IMR-90 (cell line): ENCODE measurements around the gene GAS7. TPM values are rescaled to one million over a fixed set of nuclear protein-coding genes. Genes with fewer than 3 reads are reported as not detected.

ENCODE experiments used
- ATAC-seq: fragments of 200-7000 bp; cut with Tn5 transposase; 2 replicates; pipeline ENCODE4 v1.9.1; 2020; ENCODE audit warnings: low read depth, mild to moderate bottlenecking, moderate library complexity
- BruUV-seq: library from RNA; stranded (reverse); fragments of 400-500 nt; replicated peaks from 2 replicates; lab custom pipeline; 2021; lab: Mats Ljungman, UMichigan
- CTCF ChIA-PET: fragments of 300-600 bp; formaldehyde crosslinking; extraction: SDS; loops from one replicate; lab custom pipeline; 2021; ENCODE audit warnings: antibody characterized with exemption; lab: Yijun Ruan, JAX
- POLR2A ChIA-PET: fragments of 300-600 bp; sonication (Branson Sonifier 250); formaldehyde crosslinking; loops from one replicate; lab custom pipeline; 2022; ENCODE audit warnings: antibody characterized with exemption; ENCODE audit not compliant: unreplicated experiment; lab: Charles Lee
- DNase-seq: peaks from one replicate; pipeline ENCODE4 v3.0.0; 2013
- H2AFZ ChIP-seq: replicated peaks from 2 replicates; pipeline ENCODE3; 2013; ENCODE audit warnings: low read length, mild to moderate bottlenecking; ENCODE audit not compliant: poor library complexity
- H2AK5ac ChIP-seq: 2 replicates; pipeline ENCODE4 v1.6.1; 2013; ENCODE audit warnings: low read depth, low read length, inconsistent platforms
- H2AK9ac ChIP-seq: replicated peaks from 2 replicates; pipeline ENCODE3; 2013; ENCODE audit warnings: mild to moderate bottlenecking, low read depth, low read length, moderate library complexity; ENCODE audit not compliant: poor library complexity
- H2BK120ac ChIP-seq: 2 replicates; pipeline ENCODE4 v1.6.1; 2013; ENCODE audit warnings: low read depth, low read length, inconsistent platforms
- H2BK15ac ChIP-seq: 3 replicates; pipeline ENCODE4 v1.6.1; 2013; ENCODE audit warnings: low read depth, low read length, inconsistent platforms
- H2BK20ac ChIP-seq: 2 replicates; pipeline ENCODE4 v1.6.1; 2013; ENCODE audit warnings: low read depth, mild to moderate bottlenecking, inconsistent platforms, low read length, moderate library complexity
- H2BK5ac ChIP-seq: 2 replicates; pipeline ENCODE4 v1.6.1; 2013; ENCODE audit warnings: mild to moderate bottlenecking, low read depth, low read length, inconsistent platforms; ENCODE audit not compliant: poor library complexity, severe bottlenecking
- H3K14ac ChIP-seq: replicated peaks from 2 replicates; pipeline ENCODE4 v1.6.1; 2013; ENCODE audit warnings: low read depth, low read length, inconsistent platforms
- H3K18ac ChIP-seq: 2 replicates; pipeline ENCODE4 v1.6.1; 2013; ENCODE audit warnings: low read depth, low read length, control low read depth
- H3K23ac ChIP-seq: 2 replicates; pipeline ENCODE4 v1.6.1; 2013; ENCODE audit warnings: low read depth, low read length, inconsistent platforms
- H3K27ac ChIP-seq: 2 replicates; pipeline ENCODE4 v1.5.1; 2013; ENCODE audit warnings: mild to moderate bottlenecking, control low read depth, low read length; ENCODE audit not compliant: insufficient read depth
- H3K27me3 ChIP-seq: 2 replicates; pipeline ENCODE4 v1.6.1; 2013; ENCODE audit warnings: low read length; ENCODE audit not compliant: control insufficient read depth, insufficient read depth
- H3K36me3 ChIP-seq: 2 replicates; pipeline ENCODE4 v1.6.1; 2013; ENCODE audit warnings: low read length, mixed read lengths; ENCODE audit not compliant: control insufficient read depth, insufficient read depth
- H3K4ac ChIP-seq: 2 replicates; pipeline ENCODE4 v1.6.1; 2013; ENCODE audit warnings: low read depth, low read length, inconsistent platforms
- H3K4me1 ChIP-seq: 2 replicates; pipeline ENCODE4 v1.6.1; 2013; ENCODE audit warnings: low read length, mixed read lengths; ENCODE audit not compliant: control insufficient read depth, insufficient read depth
- H3K4me2 ChIP-seq: 2 replicates; pipeline ENCODE4 v1.6.1; 2013; ENCODE audit warnings: low read depth, mild to moderate bottlenecking, control low read depth, low read length, moderate library complexity
- H3K4me3 ChIP-seq: 2 replicates; pipeline ENCODE4 v1.5.1; 2013; ENCODE audit warnings: low read depth, mild to moderate bottlenecking, control low read depth, low read length, moderate library complexity; ENCODE audit not compliant: insufficient read depth
- H3K56ac ChIP-seq: 2 replicates; pipeline ENCODE4 v1.6.1; 2013; ENCODE audit warnings: low read length, inconsistent platforms; ENCODE audit not compliant: insufficient read depth; ENCODE audit errors: extremely low read depth
- H3K79me1 ChIP-seq, 2 experiments: 2 replicates each; pipeline ENCODE4 v1.6.1; 2013; ENCODE audit warnings: low read length in 2 of 2, inconsistent platforms in 1 of 2, low read depth in 1 of 2
- H3K9ac ChIP-seq: 2 replicates; pipeline ENCODE4 v1.6.1; 2013; ENCODE audit warnings: low read depth, low read length, control low read depth
- H3K9me1 ChIP-seq: 2 replicates; pipeline ENCODE4 v1.6.1; 2013; ENCODE audit warnings: low read length, inconsistent platforms; ENCODE audit not compliant: insufficient read depth
- H3K9me3 ChIP-seq: 2 replicates; pipeline ENCODE4 v1.6.1; 2013; ENCODE audit warnings: low read length; ENCODE audit not compliant: control insufficient read depth, insufficient read depth
- H4K20me1 ChIP-seq: 2 replicates; pipeline ENCODE4 v1.6.1; 2013; ENCODE audit warnings: low read length, inconsistent platforms; ENCODE audit not compliant: insufficient read depth
- H4K5ac ChIP-seq: 2 replicates; pipeline ENCODE4 v1.6.1; 2013; ENCODE audit warnings: mild to moderate bottlenecking, low read depth, low read length, control low read depth
- H4K8ac ChIP-seq, 2 experiments: 2 replicates each; pipeline ENCODE4 v1.6.1; 2013; ENCODE audit warnings: low read depth in 2 of 2, low read length in 2 of 2, control low read depth in 1 of 2, inconsistent platforms in 1 of 2
- H4K91ac ChIP-seq: 2 replicates; pipeline ENCODE4 v1.6.1; 2013; ENCODE audit warnings: low read depth, low read length, inconsistent platforms; ENCODE audit not compliant: insufficient read depth
- BHLHE40 ChIP-seq: fragments of 150-350 bp; IDR thresholded peaks from 2 replicates; pipeline ENCODE4 v1.6.1; 2016; ENCODE audit warnings: mild to moderate bottlenecking, low read depth, low read length
- CEBPB ChIP-seq: IDR thresholded peaks from 2 replicates; pipeline ENCODE4 v1.6.1; 2012; ENCODE audit warnings: low read depth, low read length, improper control_type of control experiment
- CHD1 ChIP-seq: IDR thresholded peaks from 2 replicates; pipeline ENCODE4 v1.6.1; 2012; ENCODE audit warnings: low read depth, low read length, improper control_type of control experiment
- MAFK ChIP-seq: IDR thresholded peaks from 2 replicates; pipeline ENCODE4 v1.6.1; 2012; ENCODE audit warnings: low read depth, low read length, improper control_type of control experiment
- MXI1 ChIP-seq: IDR thresholded peaks from 2 replicates; pipeline ENCODE4 v1.6.1; 2012; ENCODE audit warnings: low read depth, mild to moderate bottlenecking, low read length, moderate library complexity, borderline replicate concordance
- NFE2L2 ChIP-seq: fragments of 150-350 bp; IDR thresholded peaks from 2 replicates; pipeline ENCODE4 v1.6.1; 2016; ENCODE audit warnings: low read depth, mild to moderate bottlenecking, low read length
- POLR2A ChIP-seq: IDR thresholded peaks from 2 replicates; pipeline ENCODE4 v1.6.1; 2012; ENCODE audit warnings: mild to moderate bottlenecking, low read depth, low read length
- RAD21 ChIP-seq: IDR thresholded peaks from 2 replicates; pipeline ENCODE4 v1.6.1; 2012; ENCODE audit warnings: low read length, improper control_type of control experiment
- RCOR1 ChIP-seq: IDR thresholded peaks from 2 replicates; pipeline ENCODE4 v1.6.1; 2012; ENCODE audit warnings: mild to moderate bottlenecking, low read length, improper control_type of control experiment; ENCODE audit not compliant: insufficient replicate concordance
- SMC3 ChIP-seq: fragments of 150-350 bp; IDR thresholded peaks from 2 replicates; pipeline ENCODE4 v1.6.1; 2016; ENCODE audit warnings: low read depth, mild to moderate bottlenecking, antibody characterized with exemption, low read length, moderate library complexity
- WGBS, 2 experiments: methylation state at CpG; one replicate each; pipeline versions ENCODE4 v1.1.5 to v1.1.7; 2013; ENCODE audit warnings: missing lambda C conversion rate in 2 of 2; ENCODE audit not compliant: insufficient read length in 1 of 2; ENCODE audit errors: extremely low coverage in 2 of 2; 5-methylcytosine and 5-hydroxymethylcytosine counted together
- dilution Hi-C: fragments of 300-500 bp; cut with HindIII; formaldehyde crosslinking; loops from one replicate; pipeline ENCODE4 v1.14.3; 2018; ENCODE audit warnings: low sequenced_read_pairs; ENCODE audit not compliant: unreplicated experiment
- in situ Hi-C: fragments of 300-500 bp; cut with MboI; formaldehyde crosslinking; loops from 3 replicates; pipeline ENCODE4 v1.14.3; 2019; ENCODE audit warnings: low sequenced_read_pairs, inconsistent platforms, mixed read lengths
- intact Hi-C: fragments of 100-400 bp; cut with micrococcal nuclease; formaldehyde crosslinking; loops from 2 replicates; pipeline ENCODE4 v1.10.0; 2022
- polyA plus RNA-seq, 3 experiments: library from polyadenylated mRNA; depleted of rRNA; stranded (reverse); fragments of >200 nt; gene quantifications; 2 replicates each; pipeline ENCODE4 v1.2.3, GENCODE V29; 2012; ENCODE audit warnings: low replicate concordance in 1 of 3
- total RNA-seq: library from RNA; depleted of rRNA; stranded (reverse); fragments of >200 nt; gene quantifications from 2 replicates; pipeline ENCODE4 v1.2.3, GENCODE V29; 2012
- TF ChIP-seq, protein P1 (sequence below): fragments of 150-350 bp; IDR thresholded peaks from 2 replicates; pipeline ENCODE4 v1.6.1; 2017; ENCODE audit warnings: mild to moderate bottlenecking, antibody characterized with exemption, low read length, low read depth

Gene GAS7
- total and polyA plus RNA-seq, 2 of the 4 experiments (the other 2 are of a cell fraction): 4.6 to 5.0 TPM

DNA sequence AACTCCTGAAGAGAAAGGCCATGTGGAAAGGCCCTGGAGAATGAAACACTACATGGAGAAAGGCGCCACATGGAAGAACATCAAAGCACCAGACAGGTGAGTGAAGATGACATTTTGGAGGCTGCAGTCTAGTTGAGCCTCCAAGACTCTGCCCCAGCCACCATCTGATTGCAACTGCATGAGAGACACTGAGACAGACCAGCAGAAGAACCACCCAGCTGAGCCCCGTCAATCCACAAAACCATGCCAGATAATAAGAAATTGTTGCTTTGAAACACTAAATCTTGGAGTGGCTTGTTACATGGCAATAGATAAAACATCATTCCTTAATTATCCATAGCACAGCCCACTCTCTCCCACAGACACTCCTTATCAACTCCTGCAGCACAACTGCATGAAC, 4.8 kb downstream of the GAS7 start:
- peaks cover 0 to 15% of the 10 kb centered on the region in 2 experiments; a peak in 2 of 4 replicates for H3K79me1 ChIP-seq
- peaks cover 3% of the 10 kb centered on the region; the same call in 1 of the 2 replicates for H4K20me1 ChIP-seq
- no peak overlapping the region for H3K14ac ChIP-seq
- in situ Hi-C loops: no loop called here
- CTCF ChIA-PET: interaction anchor here (0.6 kb wide), 1 partner anchor 222 kb away, joined by 3 read pairs; no protein-coding TSS in a partner anchor
- POLR2A ChIA-PET: no interaction called here
- H3K4me3 ChIP-seq: no peak overlapping the region
- dilution Hi-C loops: no loop called here
- 0 out of 2 replicates have a peak overlapping the region, but pooled peaks have one; percentile 23 for H2AK5ac ChIP-seq
- H3K9me1 ChIP-seq: peaks cover 4% of the 10 kb centered on the region; the same call in 1 of the 2 replicates
- H3K56ac ChIP-seq: no peak overlapping the region
- no peak overlapping the region for H3K9ac ChIP-seq
- no peak for TF ChIP-seq NFE2L2
- no peak for TF ChIP-seq MXI1
- no peak for TF ChIP-seq SMC3
- TF ChIP-seq MAFK: no peak
- TF ChIP-seq, protein P1, sequence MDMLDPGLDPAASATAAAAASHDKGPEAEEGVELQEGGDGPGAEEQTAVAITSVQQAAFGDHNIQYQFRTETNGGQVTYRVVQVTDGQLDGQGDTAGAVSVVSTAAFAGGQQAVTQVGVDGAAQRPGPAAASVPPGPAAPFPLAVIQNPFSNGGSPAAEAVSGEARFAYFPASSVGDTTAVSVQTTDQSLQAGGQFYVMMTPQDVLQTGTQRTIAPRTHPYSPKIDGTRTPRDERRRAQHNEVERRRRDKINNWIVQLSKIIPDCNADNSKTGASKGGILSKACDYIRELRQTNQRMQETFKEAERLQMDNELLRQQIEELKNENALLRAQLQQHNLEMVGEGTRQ: no peak
- TF ChIP-seq POLR2A: no peak
- TF ChIP-seq CHD1: no peak
- no peak for TF ChIP-seq BHLHE40
- TF ChIP-seq RCOR1: no peak
- TF ChIP-seq CEBPB: no peak
- no peak for TF ChIP-seq RAD21
- H2BK20ac ChIP-seq: no peak overlapping the region
- H3K4me1 ChIP-seq: peaks cover 10% of the 10 kb centered on the region
- no peak for DNase-seq
- H3K27ac ChIP-seq: no peak overlapping the region
- no peak overlapping the region for H3K23ac ChIP-seq
- no peak overlapping the region for H3K4me2 ChIP-seq
- no peak overlapping the region for H4K8ac ChIP-seq
- H4K5ac ChIP-seq: no peak overlapping the region
- BruUV-seq: no TSS peak
- H2AFZ ChIP-seq: no peak overlapping the region
- H3K18ac ChIP-seq: no peak overlapping the region; the same call in 1 of the 2 replicates
- H2BK120ac ChIP-seq: no peak overlapping the region; the same call in 1 of the 2 replicates
- intact Hi-C loops: no loop called here
- no peak overlapping the region for H2BK5ac ChIP-seq
- H3K36me3 ChIP-seq: no peaks in the 10 kb centered on the region
- no peak overlapping the region for H2BK15ac ChIP-seq
- WGBS, 2 experiments: no CpG with 5 or more reads among the region's 2 CpGs
- peaks cover 6% of the 10 kb centered on the region for H3K9me3 ChIP-seq
- H2AK9ac ChIP-seq: peak overlapping the region; percentile 35
- no peak overlapping the region for H3K4ac ChIP-seq
- H4K91ac ChIP-seq: no peak overlapping the region
- no peaks in the 10 kb centered on the region for H3K27me3 ChIP-seq
- no peak for ATAC-seq
